NCI-H748 treated with DMSO at 0.1 percent for 48 hours (cell line): Measurements from ENCODE around the gene HOXC12.

ENCODE experiments used
- DNase-seq: peaks from one replicate; lab custom pipeline; 2025; lab: John Stamatoyannopoulos, UW

HOXC12 gene

GRCh38 chr12:53956251-53956887, 1.7 kb downstream of the HOXC12 start:
- no peak for DNase-seq

- no peak for DNase-seq
These were observed 2.3 kb downstream of the HOXC12 start for GRCh38 chr12:53956914-53957536.

GRCh38 chr12:53958128-53958527, 3.4 kb downstream of the HOXC12 start:
- no peak for DNase-seq

GRCh38 chr12:53959314-53959713, 4.6 kb downstream of the HOXC12 start:
- no peak for DNase-seq

GRCh38 chr12:53960187-53961024, 5.7 kb downstream of the HOXC12 start:
- no peak for DNase-seq

- no peak for DNase-seq
These were observed 6.5 kb downstream of the HOXC12 start for GRCh38 chr12:53961025-53961761.

- no peak for DNase-seq
These were observed 8.3 kb downstream of the HOXC12 start for GRCh38 chr12:53963005-53963404.

- no peak for DNase-seq
These were observed 9.0 kb downstream of the HOXC12 start for GRCh38 chr12:53963434-53964314.

- no peak for DNase-seq
These were observed 9.6 kb downstream of the HOXC12 start for GRCh38 chr12:53964315-53964713.

GRCh38 chr12:53965281-53966084, 10.8 kb downstream of the HOXC12 start:
- no peak for DNase-seq

GRCh38 chr12:53966085-53966384, 11.3 kb downstream of the HOXC12 start:
- DNase-seq: no peak

GRCh38 chr12:53966385-53967133, 11.9 kb downstream of the HOXC12 start:
- DNase-seq: no peak

- no peak for DNase-seq
These were observed 12.8 kb downstream of the HOXC12 start for GRCh38 chr12:53967421-53967925.

GRCh38 chr12:53968214-53969127, 13.8 kb downstream of the HOXC12 start:
- DNase-seq: no peak

- DNase-seq: no peak
These were observed 15.0 kb downstream of the HOXC12 start for GRCh38 chr12:53969588-53970259.

- no peak for DNase-seq
These were observed 15.7 kb downstream of the HOXC12 start for GRCh38 chr12:53970451-53970850.

- no peak for DNase-seq
These were observed 16.4 kb downstream of the HOXC12 start for GRCh38 chr12:53971129-53971528.

GRCh38 chr12:53971686-53972085, 17.0 kb downstream of the HOXC12 start:
- DNase-seq: no peak
